C4-2B (cell line): ENCODE results near the gene HACD2.
A peak's percentile ranks its signal among the peaks of the same experiment; 100 is the strongest.
"Not testable (repeated sequence)": the region's sequence is repeated elsewhere in the genome, so short reads cannot be mapped to it uniquely, and the experiment has no call there.

Experiments used
- H3K27ac ChIP-seq: fragments of 450-650 bp; 2 replicates; pipeline ENCODE4 v1.5.1; 2017
- CTCF ChIP-seq: fragments of 450-650 bp; conservative IDR thresholded peaks from 2 replicates; pipeline ENCODE4 v1.5.1; 2017; ENCODE audit warnings: mild to moderate bottlenecking
- ZFX ChIP-seq: fragments of 450-650 bp; IDR thresholded peaks from 2 replicates; pipeline ENCODE4 v1.6.1; 2017

Gene HACD2

GRCh38 chr3:123489400-123490004 lies 95.4 kb downstream of the HACD2 start:
- TF ChIP-seq ZFX (no peak), CTCF (peak; percentile 96)
- no peak overlapping the region for H3K27ac ChIP-seq

DNA sequence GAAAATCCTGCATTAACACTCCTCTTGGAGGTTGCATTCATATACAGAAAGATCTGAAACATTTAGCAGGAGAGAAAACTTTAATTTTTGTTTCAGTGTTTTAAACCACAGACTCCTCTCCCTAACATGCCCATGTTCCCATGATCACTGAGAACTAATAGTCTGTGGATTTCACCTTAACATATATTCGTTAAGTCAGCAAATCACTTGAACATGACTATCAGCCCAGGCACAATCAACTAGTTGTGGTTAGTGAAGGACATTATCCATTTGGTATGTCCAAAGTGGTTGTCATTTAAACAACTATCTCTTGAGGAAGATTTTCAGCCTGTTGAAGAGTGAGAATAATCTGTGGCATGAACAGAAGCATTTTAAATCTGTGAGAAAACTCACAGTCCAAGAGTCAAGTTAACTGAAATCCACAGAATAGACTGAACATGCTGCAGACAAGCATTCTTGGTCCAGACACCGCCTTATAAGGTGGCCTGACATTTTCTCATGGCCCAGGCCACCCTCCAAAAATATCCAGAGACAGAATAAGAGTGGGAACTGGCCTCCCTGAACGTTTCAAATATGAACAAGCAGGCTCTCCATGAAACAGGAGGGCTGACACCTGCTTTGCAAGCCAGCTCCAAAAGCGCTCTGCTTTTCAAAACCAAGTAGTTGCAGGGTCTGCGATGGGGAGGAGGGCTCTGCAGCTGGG lies 96.1 kb downstream of the HACD2 start:
- TF ChIP-seq CTCF (no peak), ZFX (no peak)
- H3K27ac ChIP-seq = no peak overlapping the region

- not testable (repeated sequence) for H3K27ac ChIP-seq
Measured at GRCh38 chr3:123487063-123487462, 97.8 kb downstream of the HACD2 start.

GRCh38 chr3:123486460-123486859 lies 98.4 kb downstream of the HACD2 start:
- no peak for TF ChIP-seq CTCF
- no peak for TF ChIP-seq ZFX
- no peak overlapping the region for H3K27ac ChIP-seq

GRCh38 chr3:123485551-123485950 lies 99.3 kb downstream of the HACD2 start:
- no peak for TF ChIP-seq ZFX
- TF ChIP-seq CTCF = no peak
- H3K27ac ChIP-seq = no peak overlapping the region

GRCh38 chr3:123483146-123483545 lies 101.7 kb downstream of the HACD2 start:
- no peak overlapping the region for H3K27ac ChIP-seq
- TF ChIP-seq ZFX (no peak), CTCF (no peak)

DNA sequence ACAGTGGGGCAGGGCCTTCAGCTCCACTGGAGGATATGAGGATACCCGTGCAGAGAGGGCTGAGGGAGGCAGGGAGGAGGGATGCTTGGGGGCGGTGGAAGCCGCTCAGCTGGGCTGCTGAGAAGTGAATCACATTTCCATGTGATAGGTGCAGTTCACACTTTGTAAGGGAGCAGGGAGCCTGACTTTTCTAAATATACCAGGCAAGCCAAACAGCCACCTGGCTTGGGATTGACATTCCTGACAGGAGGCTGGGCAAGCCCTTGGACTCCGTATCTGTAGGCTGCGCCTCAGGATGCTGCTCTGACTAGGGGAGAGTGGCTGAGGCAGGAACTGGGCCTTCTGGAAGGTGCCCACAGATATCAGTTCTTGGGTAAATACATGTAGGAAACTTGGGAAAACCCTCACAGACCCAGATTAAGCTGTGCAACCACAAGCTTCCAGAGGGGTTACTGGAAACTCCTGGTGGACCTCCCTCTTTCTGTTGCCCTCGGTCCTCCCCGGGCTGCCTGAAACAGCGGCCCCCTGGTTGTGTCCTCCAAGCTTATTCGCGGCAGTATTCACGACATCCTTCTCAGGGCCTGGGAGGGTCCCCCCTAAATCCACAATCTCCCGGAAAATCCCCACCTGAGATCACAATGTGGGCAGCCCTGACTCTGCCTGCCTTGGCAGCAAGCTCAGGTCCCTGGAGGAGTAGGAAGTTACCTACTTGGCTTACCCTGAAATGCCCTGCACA lies 103.0 kb downstream of the HACD2 start:
- TF ChIP-seq CTCF (no peak), ZFX (no peak)
- no peak overlapping the region for H3K27ac ChIP-seq

DNA sequence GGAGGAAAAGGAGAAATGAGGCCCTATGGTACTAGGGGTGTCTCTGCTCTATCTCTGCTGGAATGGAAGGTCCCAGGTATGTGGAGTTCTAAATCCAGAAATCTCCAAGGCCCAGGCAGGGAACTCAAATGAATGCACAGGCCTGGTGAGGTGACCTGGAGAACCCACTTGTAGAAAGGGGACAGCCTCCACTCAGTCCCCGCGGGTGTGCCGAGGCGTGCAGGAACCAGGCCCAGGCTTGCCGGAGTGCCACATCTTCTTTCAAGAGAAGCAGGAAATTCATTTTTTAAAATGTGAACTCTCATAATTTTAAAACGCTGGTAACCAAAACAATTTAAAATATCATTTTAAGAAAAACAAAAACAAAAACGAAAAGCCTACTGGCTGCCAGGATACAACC lies 103.8 kb downstream of the HACD2 start:
- H3K27ac ChIP-seq = no peak overlapping the region
- TF ChIP-seq ZFX = no peak
- no peak for TF ChIP-seq CTCF
